CD4-positive, CD25-positive, alpha-beta regulatory T cell (primary cell): Measurements from ENCODE around the gene STK32C. TPM values are rescaled to one million over a fixed set of nuclear protein-coding genes. Genes with fewer than 3 reads are reported as not detected.
A peak's percentile ranks its signal among the peaks of the same experiment; 100 is the strongest.

Source experiments
- ATAC-seq, 2 donors: fragments of 150-1000 bp; cut with Tn5 transposase; one replicate each; pipeline ENCODE4 v1.10.0; 2021; ENCODE audit warnings: low read depth in 2 of 2, moderate number of reproducible peaks in 2 of 2, moderate library complexity in 1 of 2
- DNase-seq, 3 donors: peaks; one replicate each; pipeline versions ENCODE4 v3.0.0 to v3.0.0-alpha.2; 2012 to 2022; ENCODE audit warnings: mixed read lengths in 1 of 3
- H3K27ac ChIP-seq: one replicate; pipeline ENCODE4 v1.7.0; 2013; ENCODE audit warnings: mild to moderate bottlenecking, low read length; ENCODE audit not compliant: insufficient read depth, poor library complexity, severe bottlenecking
- H3K27me3 ChIP-seq: one replicate; pipeline ENCODE4 v1.7.0; 2013; ENCODE audit warnings: low read length; ENCODE audit not compliant: control insufficient read depth, insufficient read depth
- H3K36me3 ChIP-seq: one replicate; pipeline ENCODE4 v1.7.0; 2013; ENCODE audit warnings: mild to moderate bottlenecking, low read length, moderate library complexity; ENCODE audit not compliant: control insufficient read depth, insufficient read depth
- H3K4me1 ChIP-seq: 2 replicates; pipeline ENCODE4 v1.7.0; 2013; ENCODE audit warnings: mild to moderate bottlenecking, low read length; ENCODE audit not compliant: insufficient read depth, control insufficient read depth, poor library complexity, severe bottlenecking
- H3K4me3 ChIP-seq: one replicate; pipeline ENCODE4 v1.7.0; 2013; ENCODE audit warnings: low read depth, mild to moderate bottlenecking, low read length, moderate library complexity
- H3K9me3 ChIP-seq, 2 experiments: 1 replicate in 1 of 2; 2 replicates in 1 of 2; pipeline ENCODE4 v1.7.0; 2013; ENCODE audit warnings: low read length in 2 of 2, mild to moderate bottlenecking in 1 of 2, moderate library complexity in 1 of 2; ENCODE audit not compliant: control insufficient read depth in 2 of 2
- H3K27ac Mint-ChIP-seq, 3 donors: one replicate each; pipeline ENCODE4 v1.8.0; 2020 to 2022; ENCODE audit warnings: mild to moderate bottlenecking in 3 of 3, mixed read lengths in 3 of 3, moderate library complexity in 2 of 3
- H3K27me3 Mint-ChIP-seq: one replicate; pipeline ENCODE4 v1.8.0; 2022; ENCODE audit warnings: mild to moderate bottlenecking, mixed read lengths
- H3K36me3 Mint-ChIP-seq: one replicate; pipeline ENCODE4 v1.8.0; 2020; ENCODE audit warnings: mixed read lengths
- H3K4me1 Mint-ChIP-seq, 4 donors: one replicate each; pipeline ENCODE4 v1.8.0; 2020 to 2022; ENCODE audit warnings: mixed read lengths in 4 of 4, mild to moderate bottlenecking in 1 of 4
- H3K4me3 Mint-ChIP-seq, 4 donors: one replicate each; pipeline ENCODE4 v1.8.0; 2020 to 2022; ENCODE audit warnings: mild to moderate bottlenecking in 4 of 4, mixed read lengths in 4 of 4, moderate library complexity in 3 of 4
- H3K9me3 Mint-ChIP-seq, 7 donors: one replicate each; pipeline ENCODE4 v1.8.0; 2020 to 2022; ENCODE audit warnings: mixed read lengths in 7 of 7, mild to moderate bottlenecking in 3 of 7, moderate library complexity in 2 of 7
- polyA plus RNA-seq, 4 donors: library from polyadenylated mRNA; unstranded; fragments of 300-500 nt; fragmentation: Illumina TruSeq; gene quantifications; one replicate each; pipeline ENCODE4 v1.2.3, GENCODE V29; 2021
- total RNA-seq: library from RNA; stranded (reverse); gene quantifications from one replicate; pipeline ENCODE4 v1.2.3, GENCODE V29; 2022

STK32C gene
- total and polyA plus RNA-seq, 5 donors from 2014 or later = 3.5 to 7.0 (median 6.6) TPM

GRCh38 chr10:132186488-132187429 is 121.0 kb downstream of the STK32C start, which contains the start of gene DPYSL4:
Gene DPYSL4 (plus strand): TSS chr10:132186948. CDS start chr10:132187064, 116 bp downstream.
- Mint-ChIP-seq H3K4me1 (peaks cover 0 to 11% (median 3%) of the 10 kb centered on the region in 4 donors), H3K27ac (no peak within 1 kb of the TSS), H3K36me3 (no peaks in the 10 kb centered on the region), H3K27me3 (peaks cover 33% of the 10 kb centered on the region), H3K9me3 (no peaks in the 10 kb centered on the region), H3K4me3 (no peak within 1 kb of the TSS)
- no peak within 1 kb of the TSS for H3K27ac ChIP-seq
- DNase-seq (peak in 1 of 3 donors; percentile 15), ATAC-seq (peak in 1 of 2 donors; percentile 20)
- H3K9me3 ChIP-seq = no peaks in the 10 kb centered on the region
- peaks cover 5% of the 10 kb centered on the region for H3K27me3 ChIP-seq
- H3K4me1 ChIP-seq = peaks cover 23% of the 10 kb centered on the region
- no peak within 1 kb of the TSS for H3K4me3 ChIP-seq
- no peaks in the 10 kb centered on the region for H3K36me3 ChIP-seq

- H3K4me3 Mint-ChIP-seq = no peak overlapping the region
- Histone ChIP-seq H3K27me3 (peaks cover 5% of the 10 kb centered on the region), H3K4me3 (no peak overlapping the region), H3K9me3 (no peaks in the 10 kb centered on the region), H3K36me3 (no peaks in the 10 kb centered on the region), H3K4me1 (peaks cover 23% of the 10 kb centered on the region), H3K27ac (no peak overlapping the region)
- DNase-seq (peak; percentile 34 to 55 (median 47)), ATAC-seq (peak; percentile 66 to 76)
- H3K27me3 Mint-ChIP-seq = peaks cover 33% of the 10 kb centered on the region
- H3K9me3 Mint-ChIP-seq = no peaks in the 10 kb centered on the region
- no peaks in the 10 kb centered on the region for H3K36me3 Mint-ChIP-seq
- H3K4me1 Mint-ChIP-seq = peaks cover 0 to 11% (median 3%) of the 10 kb centered on the region in 4 donors
- H3K27ac Mint-ChIP-seq = no peak overlapping the region
These were observed 121.9 kb downstream of the STK32C start for GRCh38 chr10:132185601-132186487.

DNA sequence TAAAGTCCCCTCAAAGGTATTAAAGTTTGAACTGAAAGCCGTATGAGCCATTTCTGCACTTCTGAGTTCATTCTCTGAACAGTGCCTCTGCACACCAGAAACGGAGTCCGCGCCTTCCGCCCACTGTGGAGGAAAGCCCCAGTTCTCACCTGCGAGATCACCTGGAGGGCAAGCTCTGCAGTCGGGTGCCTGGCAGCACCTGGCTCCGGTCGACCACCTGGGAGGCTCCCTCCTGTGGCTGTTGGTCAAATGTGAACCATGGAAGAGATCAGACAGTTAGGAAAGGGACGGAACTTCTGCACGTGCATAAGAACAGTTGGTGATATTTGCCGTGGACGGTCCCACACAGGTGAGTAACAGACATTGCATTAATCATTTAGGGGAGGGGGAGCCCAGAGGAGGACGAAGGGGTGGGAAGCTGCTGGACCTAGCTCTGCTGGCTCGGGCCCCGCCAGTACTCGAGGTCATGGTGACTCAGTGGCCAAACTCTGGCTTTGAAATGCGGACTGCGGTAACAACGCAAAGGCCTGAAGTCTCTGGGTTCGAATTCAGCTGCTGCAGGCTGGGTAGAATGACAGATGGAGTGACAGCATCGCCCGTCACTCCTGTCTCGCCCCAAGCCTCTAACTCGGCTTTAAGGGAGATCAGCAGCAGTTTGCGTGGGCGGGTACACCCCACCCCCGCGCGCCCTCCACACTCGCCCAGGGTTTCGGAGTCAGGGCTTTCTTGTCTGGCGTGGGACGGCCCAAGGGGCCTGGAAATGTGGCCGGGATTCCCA is 122.7 kb downstream of the STK32C start:
- ATAC-seq = no peak
- peaks cover 33% of the 10 kb centered on the region for H3K27me3 Mint-ChIP-seq

DNA sequence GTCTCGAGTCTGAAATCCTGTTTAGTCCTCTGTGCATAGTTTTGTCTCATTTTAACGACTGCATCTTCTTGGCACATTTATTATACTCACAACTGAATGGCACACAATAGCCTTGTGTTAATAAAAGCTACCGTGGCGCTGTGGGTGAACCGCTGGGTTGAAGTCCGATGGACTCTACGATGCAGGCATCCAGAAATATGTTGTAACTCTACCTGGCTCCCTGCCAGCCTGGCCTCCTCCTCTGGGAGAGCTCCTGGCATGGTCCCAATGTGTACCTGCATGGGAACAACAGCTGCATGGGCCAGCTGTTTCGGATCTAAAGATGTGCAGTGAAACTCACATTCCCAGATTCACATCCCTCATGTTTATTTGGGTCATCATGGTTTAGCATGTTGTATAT is 124.7 kb downstream of the STK32C start:
- no peak overlapping the region for H3K27ac Mint-ChIP-seq

More for the DNA sequence above, 122.7 kb downstream of the STK32C start:
- Mint-ChIP-seq H3K4me1 (peaks cover 0 to 11% (median 3%) of the 10 kb centered on the region in 4 donors), H3K36me3 (no peaks in the 10 kb centered on the region), H3K27ac (no peak overlapping the region), H3K9me3 (no peaks in the 10 kb centered on the region), H3K4me3 (peak overlapping the region; percentile 56 to 73 (median 65))
- Histone ChIP-seq H3K27me3 (peaks cover 5% of the 10 kb centered on the region), H3K36me3 (no peaks in the 10 kb centered on the region), H3K27ac (no peak overlapping the region), H3K9me3 (no peaks in the 10 kb centered on the region), H3K4me1 (peaks cover 23% of the 10 kb centered on the region), H3K4me3 (no peak overlapping the region)
- DNase-seq = no peak

DNA sequence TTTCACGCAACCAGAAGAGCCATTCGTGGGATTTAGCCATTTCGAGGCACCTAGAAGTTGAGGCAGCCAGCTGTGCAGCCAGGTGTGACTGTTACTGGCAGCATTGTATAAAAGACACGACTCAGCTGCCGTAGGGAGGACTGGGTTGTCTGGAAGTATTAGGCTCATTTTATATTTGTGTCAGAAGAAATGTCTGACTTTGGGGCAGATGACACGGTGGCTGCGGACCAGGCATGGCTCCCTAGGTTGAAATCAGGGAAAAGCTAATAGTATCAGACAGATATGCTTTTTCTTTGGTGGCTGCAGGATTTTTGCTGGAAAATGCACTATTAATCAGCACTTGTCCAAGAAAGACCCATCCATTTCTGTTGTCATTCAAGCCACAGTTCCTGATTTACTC is 125.2 kb downstream of the STK32C start:
- Mint-ChIP-seq H3K27ac (no peak overlapping the region), H3K9me3 (no peaks in the 10 kb centered on the region), H3K36me3 (no peaks in the 10 kb centered on the region), H3K4me1 (peaks cover 0 to 6% (median 3%) of the 10 kb centered on the region in 4 donors), H3K4me3 (no peak overlapping the region), H3K27me3 (peaks cover 11% of the 10 kb centered on the region)
- Histone ChIP-seq H3K27ac (no peak overlapping the region), H3K36me3 (no peaks in the 10 kb centered on the region), H3K27me3 (peaks cover 5% of the 10 kb centered on the region), H3K4me3 (no peak overlapping the region), H3K4me1 (peaks cover 17% of the 10 kb centered on the region), H3K9me3 (no peaks in the 10 kb centered on the region)
- ATAC-seq (no peak), DNase-seq (no peak)

More for the DNA sequence above, 124.7 kb downstream of the STK32C start:
- no peak for ATAC-seq
- Mint-ChIP-seq H3K27me3 (peaks cover 15% of the 10 kb centered on the region), H3K9me3 (no peaks in the 10 kb centered on the region), H3K4me1 (peaks cover 0 to 6% (median 3%) of the 10 kb centered on the region in 4 donors), H3K36me3 (no peaks in the 10 kb centered on the region), H3K4me3 (peak overlapping the region in 1 of 4 donors; percentile 5)
- DNase-seq = no peak
- Histone ChIP-seq H3K4me1 (peaks cover 22% of the 10 kb centered on the region), H3K36me3 (no peaks in the 10 kb centered on the region), H3K9me3 (no peaks in the 10 kb centered on the region), H3K27ac (no peak overlapping the region), H3K4me3 (no peak overlapping the region), H3K27me3 (peaks cover 4% of the 10 kb centered on the region)

- ATAC-seq = no peak
- H3K4me3 Mint-ChIP-seq = no peak overlapping the region
- no peak overlapping the region for H3K27ac Mint-ChIP-seq
- peaks cover 11% of the 10 kb centered on the region for H3K4me1 ChIP-seq
- H3K9me3 ChIP-seq = no peaks in the 10 kb centered on the region
- H3K27me3 Mint-ChIP-seq = peaks cover 11% of the 10 kb centered on the region
- H3K4me1 Mint-ChIP-seq = peaks cover 0 to 6% (median 3%) of the 10 kb centered on the region in 4 donors
- no peaks in the 10 kb centered on the region for H3K36me3 ChIP-seq
- no peak overlapping the region for H3K4me3 ChIP-seq
- no peaks in the 10 kb centered on the region for H3K36me3 Mint-ChIP-seq
- no peak overlapping the region for H3K27ac ChIP-seq
- H3K27me3 ChIP-seq = peaks cover 9% of the 10 kb centered on the region
- DNase-seq = no peak
- no peaks in the 10 kb centered on the region for H3K9me3 Mint-ChIP-seq
These were observed 125.9 kb downstream of the STK32C start for GRCh38 chr10:132181691-132182425.
